Heart left ventricle (tissue), 13 donors: ENCODE results near the gene DSCAM.

Source experiments
- CTCF ChIP-seq, 12 donors: fragments of 200-600 bp; sonication (generic) in 4 of 12; IDR thresholded peaks; one replicate each; pipeline versions ENCODE4 v1.5.0 to v1.8.0; 2018 to 2022; ENCODE audit warnings: antibody characterized with exemption in 12 of 12, mild to moderate bottlenecking in 5 of 12
- POLR2A ChIP-seq, 2 donors: fragments of 450-650 bp; IDR thresholded peaks; one replicate each; pipeline ENCODE4 v1.6.1; 2017; ENCODE audit warnings: antibody characterized with exemption in 2 of 2, mild to moderate bottlenecking in 2 of 2, moderate library complexity in 2 of 2
- donor health status: ischemic (EF 13 %, LVEDD 7.1; RV severe dilation, severe dysfunction).
- donor health status: DM: no; HTN: yes; CAD: no.
- donor health status: DM: no; HTN: no; CAD: no.
- donor health status: ischemic (EF 25% LVEDD 6.9; RV normal size, moderate dysfunction).
- donor health status: ischemic (EF 25% LVEDD 5.7; RV mildly dilated, moderate dysfunction).
- donor health status: ischemic (EF 35%, LVEDD 5.7; RV mildly dilated, moderate dysfunction).
- donor health status: nonischemic (EF 11% LVEDD 7.7; RV severe dilation, severe dysfunction).
- donor health status: DM: yes; HTN: yes; CAD: no.
- donor health status: PGD.
- donor health status: ischemic (EF 29% LVEDD 5.4; RV normal size, mild dysfunction).
- donor health status: nonischemic (EF 23%, LVEDD 6.1; RV moderate dilation, normal function).

- no peak for TF ChIP-seq CTCF (IDR thresholded peaks at IDR 0.05)
- no peak for TF ChIP-seq POLR2A (IDR thresholded peaks at IDR 0.05)
Observed at GRCh38 chr21:40179166-40179565, 667.8 kb downstream of the DSCAM start.
